COLO668 (cell line): ENCODE measurements around the gene CAMK1D.
"Not testable (repeated sequence)": the region's sequence is repeated elsewhere in the genome, so short reads cannot be mapped to it uniquely, and the experiment has no call there.

Experiments
- DNase-seq: peaks from one replicate; lab custom pipeline; 2025; ENCODE audit not compliant: unreplicated experiment; lab: John Stamatoyannopoulos, UW

The CAMK1D gene

DNA sequence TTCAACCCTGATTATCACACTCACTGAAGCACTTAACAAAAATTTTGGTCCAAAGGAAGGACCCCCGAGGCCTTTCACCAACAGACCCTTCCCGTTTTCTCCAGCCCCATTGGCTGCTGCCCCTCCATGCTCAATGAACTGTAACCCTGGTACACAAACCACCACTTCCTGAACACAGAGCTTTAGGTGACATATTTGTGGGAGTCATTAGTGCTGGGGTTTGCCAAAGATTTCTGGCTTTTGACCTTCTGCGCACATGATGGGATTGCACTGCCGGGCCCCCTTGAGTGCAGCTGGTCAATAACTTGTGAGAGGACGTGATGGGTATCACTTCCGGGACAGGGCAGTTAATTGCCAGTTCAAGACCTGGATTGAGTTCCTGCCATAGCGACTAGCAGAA is 9.0 kb upstream of the CAMK1D start:
- DNase-seq, result no peak

DNA sequence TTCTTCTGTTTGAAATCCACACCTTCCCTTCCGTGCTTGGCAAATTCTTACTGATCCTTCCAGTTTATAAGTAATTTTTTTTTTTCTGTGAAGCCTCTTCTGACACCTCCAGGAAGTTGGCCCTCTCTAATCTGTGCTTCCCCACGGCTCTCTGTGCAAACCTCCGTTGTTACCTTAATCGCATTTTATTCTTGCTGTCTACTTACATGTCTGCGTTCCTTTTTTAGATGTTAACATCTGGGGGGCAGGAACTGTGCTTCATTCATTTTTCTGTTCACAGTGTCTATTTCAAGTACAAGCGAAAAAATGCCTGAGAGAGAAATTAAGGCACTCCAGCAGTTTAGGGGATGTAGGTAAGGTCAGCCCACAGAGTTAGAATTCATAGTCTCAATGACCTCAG is 8.4 kb upstream of the CAMK1D start:
- DNase-seq, result no peak

DNA sequence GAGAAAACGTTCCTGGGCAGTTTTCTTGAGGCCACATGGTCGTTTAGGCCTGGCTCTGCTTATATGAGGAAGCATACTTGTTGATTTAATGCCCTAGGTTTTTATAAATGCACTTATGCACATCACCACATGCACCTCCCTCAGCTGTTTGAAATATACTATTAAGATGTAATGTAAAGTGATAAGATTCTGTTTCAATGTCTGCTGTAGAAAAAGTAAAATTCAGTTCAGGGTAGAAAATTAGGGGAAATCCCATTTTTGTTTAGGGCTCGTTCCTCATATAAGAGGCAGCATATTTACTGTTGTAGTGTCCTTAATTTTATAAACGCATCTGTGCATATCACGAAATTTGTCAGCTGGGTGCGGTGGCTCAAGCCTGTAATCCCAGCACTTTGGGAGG is 7.8 kb upstream of the CAMK1D start:
- DNase-seq, result no peak

DNA sequence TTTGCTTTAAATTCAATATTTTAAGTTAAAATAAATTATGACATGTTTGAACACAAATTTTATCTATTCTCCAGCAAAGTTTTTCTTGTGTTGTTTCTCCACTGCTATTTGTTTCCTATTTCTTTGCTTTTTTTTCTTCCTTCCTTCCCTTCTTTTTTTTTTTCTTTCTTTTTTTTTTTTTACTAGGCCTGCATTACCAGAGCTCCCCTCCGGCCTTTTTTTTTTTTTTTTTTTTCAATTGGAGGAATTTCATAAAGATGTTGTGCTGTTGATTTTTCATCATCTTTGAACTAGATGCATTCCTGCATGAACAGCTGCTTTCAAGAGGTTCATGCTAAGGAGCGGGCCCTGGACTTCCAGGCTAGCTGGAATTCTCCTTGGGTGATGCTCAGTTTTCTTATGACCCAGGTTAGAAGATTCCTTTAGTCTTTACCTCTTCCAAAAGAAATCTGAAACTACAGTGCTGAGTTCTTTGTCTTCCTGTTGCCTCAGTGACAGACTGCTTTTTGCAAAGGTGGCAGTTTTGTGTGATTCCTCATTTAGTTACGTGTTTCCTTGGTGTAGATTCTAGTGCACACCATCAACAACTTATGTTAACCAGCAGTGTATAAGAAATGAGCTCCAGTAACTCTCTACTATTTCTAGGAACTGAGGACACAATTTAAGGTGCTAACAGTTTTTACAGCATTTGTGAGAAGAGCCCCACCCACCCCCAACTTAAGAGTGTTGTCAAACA is 4.8 kb upstream of the CAMK1D start:
- no peak for DNase-seq

DNA sequence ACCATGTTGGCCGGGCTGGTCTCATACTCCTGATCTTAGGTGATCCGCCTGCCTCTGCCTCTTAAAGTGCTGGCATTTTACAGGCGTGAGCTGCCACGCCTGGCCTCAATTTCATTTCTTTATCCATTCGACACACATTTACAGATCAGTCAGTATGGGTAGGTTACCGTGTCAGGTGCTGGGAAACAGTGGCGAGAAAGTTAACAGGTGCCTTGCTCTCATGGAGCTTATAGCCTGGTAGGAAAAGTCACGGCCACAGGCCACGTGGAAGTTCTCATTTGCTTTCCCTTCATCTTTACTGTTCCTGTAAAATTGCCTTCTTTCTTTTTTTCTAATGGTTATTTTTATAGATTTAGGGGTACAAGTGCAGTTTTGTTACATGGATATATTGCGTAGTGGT is 2.6 kb upstream of the CAMK1D start:
- no peak for DNase-seq

DNA sequence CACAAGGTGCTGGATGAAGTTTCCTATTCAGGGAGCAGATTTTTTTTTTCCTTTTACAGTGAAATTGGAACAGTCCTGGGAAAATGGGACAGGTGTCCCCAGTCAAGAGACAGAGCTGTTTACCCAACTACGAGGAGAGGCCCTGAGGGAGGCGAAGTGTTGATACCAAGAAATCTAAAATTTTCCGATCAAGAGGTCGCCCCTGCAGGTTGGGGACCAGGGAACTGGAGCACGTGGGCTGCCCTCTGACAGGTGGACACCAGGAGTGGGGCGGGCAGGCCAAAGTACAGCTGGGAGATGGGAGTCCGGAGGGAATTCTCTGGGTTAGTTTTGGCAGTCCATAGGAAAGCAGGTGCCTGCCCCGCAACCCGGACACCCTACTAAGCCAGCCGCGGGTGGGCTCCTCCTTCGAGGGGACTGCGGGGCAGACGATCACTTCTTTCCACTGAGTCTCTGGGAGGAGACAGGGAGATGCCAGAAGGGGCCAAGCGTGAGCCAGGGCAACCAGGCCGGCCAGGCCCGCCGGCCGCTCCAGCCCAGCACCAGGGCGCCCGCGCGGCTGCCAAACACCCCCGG is 965 bp upstream of the CAMK1D start:
- peak; percentile 41 for DNase-seq

DNA sequence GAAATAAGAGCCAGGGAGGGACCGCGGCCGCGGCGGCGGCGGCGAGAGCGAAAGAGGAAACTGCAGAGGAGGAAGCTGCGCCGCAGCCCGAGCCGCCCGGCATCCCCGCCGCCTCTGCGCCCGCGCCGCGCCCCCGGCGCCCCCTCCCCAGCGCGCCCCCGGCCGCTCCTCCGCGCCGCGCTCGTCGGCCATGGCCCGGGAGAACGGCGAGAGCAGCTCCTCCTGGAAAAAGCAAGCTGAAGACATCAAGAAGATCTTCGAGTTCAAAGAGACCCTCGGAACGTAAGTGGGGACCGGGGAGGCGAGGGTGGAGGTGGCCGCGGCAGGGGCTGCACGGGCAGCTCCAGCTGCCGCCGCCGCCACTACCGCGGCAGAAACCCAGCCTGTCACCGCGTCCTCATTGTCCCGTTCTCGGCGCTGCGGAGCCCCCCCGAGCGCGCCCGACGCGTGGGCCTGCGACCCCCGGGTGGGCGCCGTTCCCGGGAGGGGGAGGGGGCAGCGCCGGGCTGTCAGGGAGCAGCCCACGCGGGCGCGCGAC is 351 bp downstream of the CAMK1D start:
- DNase-seq, result no peak

DNA sequence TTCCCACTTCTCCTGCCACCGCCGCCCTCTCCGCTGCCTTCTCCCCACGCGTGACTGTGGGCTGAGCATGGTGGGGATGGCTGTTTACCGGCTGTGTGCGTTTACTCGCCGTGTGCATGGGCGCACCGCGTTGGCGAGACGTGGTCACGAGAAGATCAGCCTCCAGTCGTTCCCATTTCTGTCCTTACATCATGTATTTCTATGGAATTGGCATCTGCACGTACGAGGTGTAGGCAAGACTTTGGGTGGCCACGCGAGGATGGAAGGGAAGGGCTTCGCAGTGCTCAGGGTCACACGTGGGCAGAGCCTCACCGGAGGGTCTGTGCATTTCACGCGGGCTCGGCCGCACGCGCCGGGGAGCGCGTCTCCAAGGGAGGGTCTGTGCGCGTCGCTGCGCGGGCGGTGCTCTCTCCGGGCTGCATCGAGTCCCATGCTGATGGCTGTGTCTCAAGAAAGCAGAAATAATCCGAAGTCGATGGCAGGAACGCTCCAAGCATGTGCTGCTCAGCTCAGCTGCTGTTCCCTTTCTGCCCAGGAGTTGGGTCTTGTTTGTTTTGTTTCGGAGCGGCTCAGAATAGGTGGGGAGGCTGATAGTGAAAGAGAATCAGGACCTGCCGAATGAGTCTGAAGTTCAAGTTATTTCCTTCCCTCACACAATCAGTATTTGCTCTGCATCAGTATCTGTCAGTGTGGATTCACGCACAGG is 973 bp downstream of the CAMK1D start:
- peak; percentile 40 for DNase-seq

DNA sequence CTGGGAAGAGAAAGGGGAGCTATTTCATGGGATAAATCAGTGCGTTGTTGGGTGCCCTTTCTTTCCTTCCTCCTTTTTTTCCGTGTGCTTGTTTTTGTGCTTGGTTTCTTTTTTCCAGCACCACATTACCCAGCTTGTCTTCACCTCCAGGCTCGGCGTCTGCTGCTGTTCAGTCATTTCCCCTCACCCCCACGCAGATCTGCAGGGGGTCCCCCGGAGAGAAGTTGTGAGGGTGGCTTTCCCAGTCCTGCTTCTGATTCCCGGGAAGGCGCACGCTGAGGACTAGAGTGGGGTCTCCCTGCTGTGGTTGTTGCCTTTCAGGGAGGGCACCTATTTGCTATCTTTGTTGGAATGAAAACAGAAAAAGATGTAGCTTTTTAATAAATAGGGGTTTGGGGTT is 1.6 kb downstream of the CAMK1D start:
- peak; percentile 17 for DNase-seq

DNA sequence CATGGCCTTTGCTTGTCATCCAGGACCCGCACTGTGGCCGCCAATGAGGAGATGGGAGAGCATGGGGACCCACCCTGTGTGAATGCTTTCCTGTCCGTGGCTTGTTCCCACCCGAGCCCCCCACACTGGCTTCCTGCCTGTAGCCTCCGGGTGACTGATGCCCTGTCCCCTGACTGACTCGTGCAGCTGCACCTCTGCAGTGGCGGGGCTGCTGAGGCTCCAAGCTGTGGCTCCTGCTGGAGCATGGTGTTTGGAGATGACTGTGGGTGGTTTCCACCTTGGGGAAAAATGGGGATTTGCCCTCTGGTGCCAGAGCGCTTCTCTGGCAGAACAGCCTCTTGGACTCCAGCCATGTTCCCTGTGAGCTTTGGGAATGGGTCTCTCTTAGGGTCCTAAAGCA is 2.1 kb downstream of the CAMK1D start:
- peak; percentile 27 for DNase-seq

DNA sequence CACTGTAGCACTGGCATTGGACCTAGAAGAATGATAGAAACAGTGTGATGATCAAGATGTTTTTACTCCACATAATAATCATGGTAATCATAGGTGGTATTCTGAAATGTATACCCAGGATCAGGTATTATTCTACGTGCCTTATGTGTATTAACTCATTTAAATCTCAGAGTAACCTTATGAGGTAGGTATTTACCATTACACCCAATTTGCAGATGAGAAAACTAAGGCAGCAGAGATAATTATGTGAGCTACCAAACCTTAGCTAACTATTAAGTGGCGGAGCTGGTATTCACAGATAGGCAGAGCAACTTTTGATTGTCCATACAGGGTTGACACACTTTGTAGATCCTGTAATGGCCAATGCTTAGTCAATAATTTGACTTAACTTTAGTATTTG is 2.5 kb downstream of the CAMK1D start:
- DNase-seq, result no peak

DNA sequence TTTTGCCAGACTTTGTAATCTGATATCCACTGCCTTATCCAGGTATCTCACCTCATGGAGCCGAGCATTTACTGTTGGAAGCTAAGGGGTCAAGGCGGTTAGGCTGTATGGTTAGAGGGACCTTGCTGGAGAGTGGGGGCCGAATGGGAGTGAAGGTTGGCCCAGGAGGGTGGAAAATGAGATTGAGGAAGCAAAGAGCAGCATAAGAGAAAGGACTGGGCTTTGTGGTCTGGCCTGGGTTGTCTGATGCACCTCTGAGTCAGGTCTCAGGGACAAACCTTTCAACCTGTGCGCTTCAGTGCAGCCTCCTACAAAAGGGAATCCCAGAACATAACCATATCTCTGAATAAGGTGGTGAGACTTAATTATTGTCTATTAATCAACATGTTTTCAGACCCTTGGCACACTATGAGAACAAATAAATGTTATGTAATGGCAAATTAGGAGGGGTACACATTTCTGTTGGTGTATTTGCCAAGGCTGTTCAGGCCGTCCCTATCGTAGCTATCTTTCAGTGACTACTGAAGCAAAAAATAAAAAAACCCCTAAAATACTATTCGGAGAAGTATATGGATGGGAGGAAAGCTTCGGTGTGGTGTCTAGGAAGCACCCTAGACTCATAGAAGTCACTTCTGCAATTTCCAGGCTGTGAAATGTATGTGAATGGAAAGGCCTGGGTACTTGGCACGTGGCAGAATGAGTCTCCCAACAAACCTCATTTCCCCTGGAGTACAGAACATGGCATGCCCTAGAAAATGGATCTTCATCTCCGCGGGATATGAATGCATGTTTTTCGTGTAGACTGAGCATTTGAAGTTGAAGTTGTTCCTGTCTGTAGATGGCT is 4.3 kb downstream of the CAMK1D start:
- DNase-seq, result peak; percentile 3

DNA sequence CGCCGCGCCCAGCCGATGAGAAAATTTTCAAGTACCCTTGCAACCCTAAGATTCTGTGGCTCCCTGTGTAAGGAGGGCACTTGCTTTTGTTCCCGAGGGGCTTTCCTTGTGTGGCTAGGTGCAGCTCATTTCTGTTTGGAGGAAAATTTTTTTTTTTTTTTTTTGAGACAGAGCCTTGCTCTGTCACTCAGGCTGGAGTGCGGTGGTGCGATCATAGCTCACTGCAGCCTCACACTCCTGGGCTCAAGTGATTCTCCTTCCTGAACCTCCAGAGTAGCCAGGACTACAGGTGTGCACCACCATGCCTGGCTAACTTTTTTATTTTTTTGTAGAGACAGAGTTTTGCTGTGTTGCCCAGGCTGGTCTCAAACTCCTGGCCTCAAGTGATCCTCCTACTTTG is 5.3 kb downstream of the CAMK1D start:
- not testable (repeated sequence) for DNase-seq

DNA sequence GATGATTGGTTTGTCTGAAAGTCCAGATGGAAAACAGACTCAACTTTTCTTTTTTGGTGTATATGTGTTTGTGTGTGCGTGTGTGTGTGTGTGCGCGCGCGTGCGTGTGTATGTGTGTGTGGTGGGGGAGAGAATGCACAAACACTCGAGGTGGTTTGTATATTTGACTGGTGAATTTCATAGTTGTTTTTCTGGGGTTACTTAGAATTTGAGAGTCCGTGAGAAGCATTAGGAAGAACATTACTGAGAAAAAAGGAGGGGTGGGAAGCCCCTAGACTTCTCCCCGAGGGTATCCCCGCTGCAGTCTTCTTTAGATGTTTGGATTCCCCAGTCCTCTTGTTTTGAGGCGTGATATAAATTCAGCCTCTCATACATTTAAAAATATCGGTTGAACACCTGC is 6.0 kb downstream of the CAMK1D start:
- no peak for DNase-seq

DNA sequence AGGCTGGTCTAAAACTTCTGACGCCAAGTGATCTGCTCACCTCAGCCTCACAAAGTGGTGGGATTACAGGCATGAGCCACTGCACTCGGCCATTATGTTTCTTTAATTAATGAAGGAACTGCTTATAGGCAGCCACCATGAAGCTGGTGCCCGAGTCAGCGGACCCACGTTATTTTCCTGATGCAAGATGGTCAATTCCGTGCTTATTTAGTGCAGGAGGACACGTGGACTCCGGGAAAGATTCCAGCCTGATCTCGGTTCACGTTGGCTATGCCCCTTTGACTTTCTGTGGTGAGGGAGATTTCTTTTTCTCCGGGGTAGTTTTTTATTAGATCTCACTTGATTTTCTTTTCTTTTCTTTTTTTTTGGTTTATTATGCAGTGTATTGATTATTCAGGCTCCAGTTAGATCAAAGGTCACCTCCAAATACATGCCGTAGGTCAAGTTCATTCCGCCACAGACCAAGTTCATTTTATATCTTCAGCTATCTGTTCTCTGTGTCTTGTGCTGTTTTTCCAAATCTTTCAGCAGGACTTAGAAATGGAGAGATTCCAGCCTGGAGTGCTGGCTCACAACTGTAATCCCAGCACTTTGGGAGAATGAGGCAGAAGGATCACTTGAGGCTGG is 8.3 kb downstream of the CAMK1D start:
- DNase-seq, result no peak

DNA sequence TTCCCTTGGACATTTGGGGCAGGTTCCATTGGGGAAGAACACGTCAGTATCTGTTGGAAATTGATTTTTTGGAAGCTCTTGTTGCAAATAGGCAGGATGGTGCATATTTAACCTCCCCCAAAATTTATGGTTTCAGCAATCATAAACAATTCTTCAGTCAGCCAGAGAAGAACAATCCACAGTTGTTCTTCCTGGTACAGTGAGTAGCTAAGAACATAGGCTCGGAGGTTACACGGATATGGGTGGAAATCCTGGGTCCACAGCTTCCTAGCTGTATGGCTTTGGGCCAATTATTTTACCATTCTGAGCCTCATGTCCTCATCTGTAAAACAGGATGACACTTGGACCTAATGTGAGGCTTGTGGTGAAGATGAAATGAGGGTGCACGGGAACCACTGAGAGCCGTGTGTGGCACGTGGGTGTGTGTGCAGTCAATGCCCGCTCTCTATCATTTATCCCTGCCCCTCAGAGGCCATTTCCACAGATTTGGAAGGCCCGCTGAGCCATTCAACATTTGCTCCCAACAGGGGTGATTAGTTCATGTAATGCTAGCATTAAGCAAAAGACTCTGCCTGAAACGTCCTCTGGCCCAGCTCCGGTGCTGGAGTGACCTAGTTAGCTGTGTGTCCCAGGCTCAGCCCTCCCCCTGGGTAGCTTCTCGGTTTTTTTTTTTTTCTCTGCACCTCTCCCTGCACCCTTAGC is 9.7 kb downstream of the CAMK1D start:
- no peak for DNase-seq

DNA sequence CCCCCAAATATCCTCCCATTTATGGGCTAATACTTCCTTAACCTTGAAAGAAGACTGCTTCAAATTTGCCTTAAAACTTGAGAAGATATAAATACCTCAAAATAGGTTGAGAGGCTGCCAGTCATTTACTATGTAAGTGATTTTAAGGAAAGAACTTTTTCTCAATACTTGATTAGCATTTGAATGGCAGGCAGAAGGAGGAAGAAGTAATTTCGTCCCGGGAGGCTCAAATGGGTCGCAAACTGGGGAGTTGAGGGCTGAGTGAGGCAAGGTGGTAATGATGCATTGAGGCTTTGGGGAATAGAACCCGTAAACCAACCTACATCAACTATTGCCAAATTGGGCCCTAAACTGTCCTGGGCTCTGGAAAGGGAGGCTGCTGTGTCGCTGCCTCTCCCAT is 11.1 kb downstream of the CAMK1D start:
- no peak for DNase-seq

DNA sequence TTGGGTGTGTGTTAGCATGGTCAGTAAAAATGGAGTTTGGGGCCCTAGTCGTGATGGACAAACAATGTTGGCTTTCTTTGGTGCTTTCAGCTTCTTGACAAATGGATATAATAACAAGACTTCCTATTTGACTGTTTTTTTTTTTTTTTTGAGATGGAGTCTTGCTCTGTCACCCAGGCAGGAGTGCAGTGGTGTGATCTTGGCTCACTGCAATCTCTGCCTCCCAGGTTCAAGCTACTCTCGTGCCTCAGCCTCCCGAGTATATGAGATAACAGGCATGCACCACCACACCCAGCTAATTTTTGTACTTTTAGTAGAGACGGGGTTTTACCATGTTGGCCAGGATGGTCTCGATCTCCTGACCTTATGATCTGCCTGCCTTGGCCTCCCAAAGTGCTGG is 11.8 kb downstream of the CAMK1D start:
- DNase-seq, result not testable (repeated sequence)

DNA sequence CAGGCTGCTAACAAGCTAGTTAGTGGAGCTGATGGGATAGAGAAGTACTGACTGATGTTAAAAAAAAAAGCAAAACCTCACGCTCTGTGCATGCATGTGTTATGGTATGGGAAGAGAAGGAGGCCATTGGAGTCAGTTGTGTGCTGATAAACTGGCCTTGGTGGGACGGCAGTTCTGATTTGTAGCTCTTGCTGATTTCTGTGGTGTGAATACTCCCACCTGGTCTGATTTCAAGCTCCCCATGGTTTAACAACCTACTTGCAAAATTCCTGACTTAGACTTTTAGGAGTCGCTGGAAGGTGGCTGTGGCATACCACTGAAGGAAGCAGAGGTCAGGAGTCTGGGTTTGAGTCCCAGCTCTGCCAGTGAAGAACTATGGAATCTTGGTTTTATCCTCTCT is 15.2 kb downstream of the CAMK1D start:
- no peak for DNase-seq

DNA sequence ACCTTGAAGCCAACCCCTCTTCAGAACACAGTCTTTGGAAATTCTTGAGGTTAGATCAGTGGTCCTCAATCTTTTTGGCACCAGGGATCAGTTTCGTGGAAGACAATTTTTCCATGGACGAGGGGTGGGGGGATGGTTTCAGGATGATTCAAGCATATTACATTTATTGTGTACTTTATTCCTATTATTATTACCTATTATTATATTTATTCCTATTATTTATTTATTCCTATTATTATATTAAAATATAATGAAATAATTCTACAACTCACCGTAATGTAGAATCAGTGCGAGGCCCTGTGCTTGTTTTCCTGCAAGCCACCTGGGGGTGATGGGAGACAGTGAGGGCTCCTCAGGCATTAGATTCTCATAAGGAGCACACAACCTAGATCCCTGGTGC is 17.9 kb downstream of the CAMK1D start:
- no peak for DNase-seq
